Endothelial cell of umbilical vein (primary cell): ENCODE results near the gene RPL18. TPM values are rescaled to one million over a fixed set of nuclear protein-coding genes. Genes with fewer than 3 reads are reported as not detected.

ENCODE experiments used
- BruUV-seq: library from RNA; stranded (reverse); fragments of 400-500 nt; replicated peaks from 2 replicates; lab custom pipeline; 2021; lab: Mats Ljungman, UMichigan
- CTCF ChIA-PET: fragments of 300-600, 350-600 bp; sonication (Branson Sonifier 250); formaldehyde crosslinking; loops from one replicate; lab custom pipeline; 2021; ENCODE audit warnings: antibody characterized with exemption, inconsistent platforms; lab: Charles Lee
- POLR2A ChIA-PET: fragments of 300-600, 350-600 bp; sonication (Branson Sonifier 250); formaldehyde crosslinking; loops from one replicate; lab custom pipeline; 2021; ENCODE audit warnings: antibody characterized with exemption, inconsistent platforms; lab: Charles Lee
- DNase-seq: peaks from one replicate; pipeline ENCODE4 v3.0.0-alpha.2; 2011; ENCODE audit warnings: low read depth, low spot score
- FAIRE-seq: peaks from 2 replicates; lab custom pipeline; 2011; peaks lifted over from hg19 to GRCh38; lab: Jason Lieb, UNC
- H2AFZ ChIP-seq: 2 replicates; pipeline ENCODE4 v1.6.0; 2012; ENCODE audit warnings: low read depth, low read length, control low read depth, inconsistent platforms
- H3K27ac ChIP-seq: 2 replicates; pipeline ENCODE4 v1.5.1; 2011; ENCODE audit warnings: low read depth, mild to moderate bottlenecking, control low read depth, low read length, moderate library complexity; ENCODE audit not compliant: insufficient read depth
- H3K27me3 ChIP-seq, 2 experiments: 2 replicates each; pipeline versions ENCODE4 v1.6.0 to v1.6.1; 2011; ENCODE audit warnings: low read length in 2 of 2, mixed read lengths in 1 of 2; ENCODE audit not compliant: control insufficient read depth in 2 of 2, insufficient read depth in 2 of 2
- H3K36me3 ChIP-seq, 2 experiments: 2 replicates in 1 of 2; 3 replicates in 1 of 2; pipeline ENCODE4 v1.5.1; 2011; ENCODE audit warnings: low read length in 2 of 2, mild to moderate bottlenecking in 1 of 2, moderate library complexity in 1 of 2; ENCODE audit not compliant: control insufficient read depth in 2 of 2, insufficient read depth in 2 of 2; ENCODE audit errors: extremely low read depth in 1 of 2
- H3K4me1 ChIP-seq: 3 replicates; pipeline ENCODE4 v1.5.1; 2011; ENCODE audit warnings: mild to moderate bottlenecking, low read length; ENCODE audit not compliant: control insufficient read depth, insufficient read depth; ENCODE audit errors: extremely low read depth
- H3K4me2 ChIP-seq: 2 replicates; pipeline ENCODE4 v1.6.1; 2011; ENCODE audit warnings: low read length, control low read depth, mixed read lengths; ENCODE audit not compliant: insufficient read depth
- H3K4me3 ChIP-seq, 3 experiments: fragments of 200-600 bp in 1 of 3; sonication (generic), shearing (Covaris generic) in 1 of 3; replicated peaks in 1 of 3; 2 replicates each; pipeline ENCODE4 v1.5.1; 2011 to 2016; ENCODE audit warnings: control low read depth in 3 of 3, low read length in 3 of 3, mild to moderate bottlenecking in 2 of 3, inconsistent platforms in 1 of 3, low read depth in 1 of 3, moderate library complexity in 1 of 3; ENCODE audit not compliant: insufficient read depth in 1 of 3
- H3K79me2 ChIP-seq: 2 replicates; pipeline ENCODE4 v1.6.0; 2012; ENCODE audit warnings: low read length, inconsistent platforms; ENCODE audit not compliant: control insufficient read depth, insufficient read depth
- H3K9ac ChIP-seq: replicated peaks from 2 replicates; pipeline ENCODE3; 2011; ENCODE audit warnings: low read length, control low read depth; ENCODE audit not compliant: insufficient read depth; ENCODE audit errors: extremely low read depth
- H3K9me1 ChIP-seq: replicated peaks from 3 replicates; pipeline ENCODE4 v1.6.0; 2011; ENCODE audit warnings: mild to moderate bottlenecking, low read length; ENCODE audit not compliant: control insufficient read depth, insufficient read depth; ENCODE audit errors: extremely low read depth
- H3K9me3 ChIP-seq: replicated peaks from 2 replicates; pipeline ENCODE4 v1.5.1; 2012; ENCODE audit warnings: low read length, inconsistent platforms; ENCODE audit not compliant: control insufficient read depth, insufficient read depth
- H4K20me1 ChIP-seq: replicated peaks from 2 replicates; pipeline ENCODE3; 2011; ENCODE audit warnings: mild to moderate bottlenecking, low read length; ENCODE audit not compliant: control insufficient read depth, insufficient read depth; ENCODE audit errors: extremely low read depth
- EZH2 ChIP-seq: IDR thresholded peaks from 2 replicates; pipeline ENCODE4 v1.6.1; 2012; ENCODE audit warnings: borderline replicate concordance, low read depth, mild to moderate bottlenecking, moderate library complexity, low read length, inconsistent platforms; ENCODE audit not compliant: severe bottlenecking
- FOS ChIP-seq: IDR thresholded peaks from 2 replicates; pipeline ENCODE4 v1.6.1; 2011; ENCODE audit warnings: mild to moderate bottlenecking, low read length, moderate library complexity, borderline replicate concordance; ENCODE audit not compliant: insufficient read depth
- GATA2 ChIP-seq: IDR thresholded peaks from 2 replicates; pipeline ENCODE4 v1.7.0; 2011; ENCODE audit warnings: low read depth, mild to moderate bottlenecking, moderate library complexity, mixed read lengths, low read length; ENCODE audit not compliant: insufficient read length, insufficient read depth
- JUN ChIP-seq: IDR thresholded peaks from 2 replicates; pipeline ENCODE4 v1.6.1; 2011; ENCODE audit warnings: borderline replicate concordance, low read depth; ENCODE audit not compliant: insufficient read length, insufficient read depth
- MAX ChIP-seq: IDR thresholded peaks from 2 replicates; pipeline ENCODE4 v1.6.1; 2011; ENCODE audit not compliant: insufficient read depth, insufficient read length
- POLR2A ChIP-seq: IDR thresholded peaks from 2 replicates; pipeline ENCODE4 v1.6.1; 2012; ENCODE audit warnings: low read depth, mild to moderate bottlenecking, control low read depth, low read length
- POLR2AphosphoS5 ChIP-seq: IDR thresholded peaks from 2 replicates; pipeline ENCODE4 v1.6.1; 2012; ENCODE audit warnings: low read depth, mild to moderate bottlenecking, control low read depth, low read length, moderate library complexity; ENCODE audit not compliant: insufficient read depth
- dilution Hi-C: fragments of 300-500 bp; cut with MboI; formaldehyde crosslinking; loops from one replicate; pipeline ENCODE4 v1.15.0; 2019; ENCODE audit warnings: low sequenced_read_pairs; ENCODE audit not compliant: extremely low pct_ligation_motif_present
- intact Hi-C: fragments of 100-400 bp; cut with micrococcal nuclease; formaldehyde crosslinking; loops from one replicate; pipeline ENCODE4 v1.10.0; 2022
- polyA plus RNA-seq, 4 experiments: library from polyadenylated mRNA; depleted of rRNA in 3 of 4; stranded (reverse) in 3 of 4; unstranded in 1 of 4; fragments of >200 nt; gene quantifications; 2 replicates each; pipeline versions ENCODE4 v1.2.1 to v1.2.3, GENCODE V29; 2011 to 2012; ENCODE audit warnings: missing spikeins in 1 of 4
- total RNA-seq: library from RNA; stranded (reverse); gene quantifications from 2 replicates; pipeline ENCODE4 v1.2.3, GENCODE V29; 2021

Gene RPL18
- total and polyA plus RNA-seq, 2 donors (not counting 3 experiments of a cell fraction or from before 2014, with no cell fraction given), result 1,407 to 2,154 TPM

DNA sequence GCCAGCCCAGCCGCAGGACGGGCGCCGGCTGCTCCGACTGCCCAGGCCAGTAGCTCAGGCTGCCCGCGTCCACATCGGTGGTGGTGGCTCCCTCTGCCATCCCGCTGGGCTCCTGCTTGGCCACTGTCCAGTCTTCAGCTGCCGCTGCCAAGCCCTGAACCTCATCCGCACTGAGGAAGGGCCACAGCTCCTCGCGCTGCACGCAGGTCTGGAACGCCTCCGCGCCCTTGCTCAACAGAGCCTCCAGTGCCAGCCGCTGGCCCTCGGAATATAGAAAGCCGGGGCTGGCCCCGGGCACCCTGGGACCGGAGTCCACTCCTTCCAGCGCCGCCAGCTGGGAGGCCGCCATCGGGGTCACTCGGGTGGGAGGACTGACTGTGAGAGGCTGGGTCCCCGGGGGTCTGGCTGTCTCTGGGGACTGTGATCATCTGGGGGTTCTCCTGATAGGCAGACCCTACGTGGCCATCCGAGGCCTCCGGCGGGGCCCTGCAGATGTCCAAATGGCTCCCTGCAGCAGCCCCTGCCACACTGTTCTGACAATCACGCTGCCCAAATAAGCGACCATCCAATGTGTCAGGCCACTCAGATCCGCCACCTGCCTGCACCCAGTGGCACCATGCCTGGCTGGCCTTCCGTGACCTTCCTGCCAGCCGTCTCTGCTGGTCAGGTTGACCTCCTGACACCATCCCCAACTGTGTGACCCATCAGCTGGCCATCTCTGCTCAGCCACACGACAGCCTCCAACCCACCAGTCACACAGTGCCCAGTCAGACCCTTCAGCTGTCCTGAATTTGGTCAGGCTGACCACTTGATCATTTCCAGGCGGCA is 5.7 kb downstream of the RPL18 start:
- no peaks in the 10 kb centered on the region for H4K20me1 ChIP-seq
- peaks cover 19 to 24% of the 10 kb centered on the region in 2 experiments for H3K36me3 ChIP-seq
- no peak for DNase-seq
- no TSS peak for BruUV-seq
- intact Hi-C loops, result no loop called here
- H2AFZ ChIP-seq, result no peak overlapping the region
- dilution Hi-C loops, result no loop called here
- no peaks in the 10 kb centered on the region for H3K9me3 ChIP-seq
- H3K4me2 ChIP-seq, result no peak overlapping the region
- peak; percentile 37 for TF ChIP-seq POLR2AphosphoS5
- no peak for TF ChIP-seq FOS
- peaks cover 17% of the 10 kb centered on the region for H3K4me1 ChIP-seq
- CTCF ChIA-PET, result no interaction called here
- no peak overlapping the region for H3K9ac ChIP-seq
- no peaks in the 10 kb centered on the region for H3K9me1 ChIP-seq
- POLR2A ChIA-PET, result interaction anchor here (0.6 to 0.8 kb wide), 2 partner anchors 12 to 17 kb away, joined by 3 to 16 read pairs; no protein-coding TSS in a partner anchor
- no peaks in the 10 kb centered on the region for H3K27me3 ChIP-seq
- no peak overlapping the region for H3K4me3 ChIP-seq
- no peak overlapping the region for H3K27ac ChIP-seq
- H3K79me2 ChIP-seq, result peaks cover 26% of the 10 kb centered on the region
- FAIRE-seq, result no peak

GRCh38 chr19:48611872-48612271 is 7.1 kb downstream of the RPL18 start:
- ChIA-PET CTCF (interaction anchor here (1.1 kb wide), 1 partner anchor 27 kb away, joined by 4 read pairs; no protein-coding TSS in a partner anchor), POLR2A (no interaction called here)
- Histone ChIP-seq H3K36me3 (peaks cover 16 to 19% of the 10 kb centered on the region in 2 experiments), H4K20me1 (no peaks in the 10 kb centered on the region), H3K27ac (no peak overlapping the region), H3K4me1 (peaks cover 5% of the 10 kb centered on the region), H3K9me1 (no peaks in the 10 kb centered on the region), H3K4me2 (no peak overlapping the region), H3K9ac (no peak overlapping the region), H3K79me2 (peaks cover 13% of the 10 kb centered on the region), H3K27me3 (no peaks in the 10 kb centered on the region), H3K9me3 (no peaks in the 10 kb centered on the region), H3K4me3 (no peak overlapping the region), H2AFZ (no peak overlapping the region)
- BruUV-seq, result no TSS peak
- dilution Hi-C loops, result no loop called here
- intact Hi-C loops, result no loop called here
- FAIRE-seq (no peak), DNase-seq (no peak)
- no peak for TF ChIP-seq FOS
- TF ChIP-seq JUN, result no peak
- TF ChIP-seq POLR2A, result no peak
- no peak for TF ChIP-seq GATA2
- TF ChIP-seq EZH2, result no peak
- no peak for TF ChIP-seq MAX
- no peak for TF ChIP-seq POLR2AphosphoS5
